GM21528 (cell line): ENCODE measurements around the gene FSHR.

Experiments
- ATAC-seq: cut with Tn5 transposase; IDR thresholded peaks from one replicate; pipeline ENCODE4 v1.9.1; 2021; ENCODE audit warnings: mild to moderate bottlenecking, moderate library complexity; ENCODE audit not compliant: unreplicated experiment, low FRiP score

FSHR gene

DNA sequence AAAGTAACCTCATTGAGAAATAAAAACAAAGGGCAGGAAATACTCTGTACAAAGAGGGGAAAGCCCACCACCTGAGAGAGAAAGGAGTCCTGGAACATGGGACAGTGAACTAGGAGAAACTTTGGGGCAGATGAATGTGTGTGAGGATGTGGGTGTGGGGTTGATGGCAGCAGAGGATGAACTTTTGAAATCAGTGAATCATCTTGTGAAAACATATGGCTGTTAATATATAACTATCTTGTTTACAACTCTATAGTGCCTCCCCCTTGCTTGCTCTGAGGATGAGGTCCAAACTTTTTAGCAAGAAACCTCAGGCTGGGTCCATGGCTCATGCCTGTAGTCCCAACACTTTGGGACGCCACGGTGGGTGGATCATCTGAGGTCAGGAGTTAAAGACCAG is 227.0 kb downstream of the FSHR start:
- ATAC-seq, result no peak

DNA sequence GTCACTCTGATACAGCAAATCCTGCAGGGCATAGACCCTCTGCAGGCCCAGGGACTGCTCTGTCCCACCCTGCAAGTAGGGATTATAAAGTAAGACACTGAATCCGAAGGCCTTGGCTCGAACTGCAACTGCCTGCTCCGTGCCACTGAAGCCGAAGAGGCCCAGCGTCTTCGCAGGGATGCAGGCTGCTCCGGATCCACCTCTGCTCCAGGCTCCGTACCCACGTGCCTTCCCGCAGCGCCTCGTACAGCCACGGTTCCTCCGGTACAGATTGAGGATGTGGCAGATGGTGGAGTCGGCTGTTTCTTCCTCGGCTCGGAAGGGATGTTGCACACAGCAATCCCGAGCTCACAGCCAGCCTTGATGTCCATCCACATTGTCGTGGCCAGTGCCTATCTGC is 238.4 kb downstream of the FSHR start:
- ATAC-seq, result no peak

DNA sequence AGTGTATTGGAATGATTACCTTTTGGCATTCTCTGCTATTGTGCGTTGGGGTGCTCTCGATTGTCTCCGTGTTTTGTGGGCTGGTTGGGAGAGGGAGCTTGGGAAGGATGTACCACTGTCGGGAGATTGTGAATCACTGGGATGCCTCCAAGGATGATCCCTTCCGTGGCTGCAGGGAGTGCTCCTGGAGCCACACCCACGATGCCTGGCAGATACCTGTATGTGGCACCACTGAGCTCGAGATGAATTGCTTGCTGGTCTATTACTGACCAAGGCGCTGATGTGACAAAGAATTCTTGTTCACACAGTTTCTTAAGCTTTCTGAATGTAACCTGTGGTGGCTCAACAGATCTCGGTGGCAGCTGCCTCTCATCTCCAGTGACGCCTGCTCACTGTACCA is 239.1 kb downstream of the FSHR start:
- ATAC-seq, result no peak

DNA sequence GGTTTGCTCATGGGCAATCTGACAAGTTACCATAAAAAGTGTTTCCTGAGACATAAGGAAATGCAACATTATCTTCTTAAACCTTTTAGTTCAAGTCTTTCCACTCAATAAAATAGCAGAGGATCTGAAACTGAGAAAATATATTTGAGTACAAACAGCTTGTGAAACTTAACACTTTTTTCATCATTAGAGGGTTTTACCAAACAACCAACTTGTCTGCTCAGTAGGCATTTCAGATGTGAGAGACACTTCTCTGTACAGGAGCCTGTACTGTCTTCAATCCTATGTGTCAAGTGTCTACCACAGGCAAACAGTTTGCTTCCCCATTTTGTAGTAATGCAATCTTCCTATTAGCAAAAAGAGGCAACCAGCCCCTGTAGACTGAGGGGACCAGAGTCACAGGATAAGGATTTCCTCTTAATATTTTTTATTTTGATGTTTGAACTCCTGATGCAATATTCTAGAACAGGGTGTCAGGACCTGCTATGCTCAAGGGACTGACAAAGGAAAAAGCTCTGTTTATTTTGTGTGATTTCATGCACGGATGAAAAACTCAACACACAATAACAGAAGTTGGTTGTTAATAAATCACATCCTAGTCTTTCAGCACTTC is 239.7 kb downstream of the FSHR start:
- ATAC-seq, result peak; percentile 89
